ENCODE data around the gene MED29. TPM values are rescaled to one million over a fixed set of nuclear protein-coding genes. Genes with fewer than 3 reads are reported as not detected.

Gene MED29
- total and polyA plus RNA-seq, 2 of the 13 experiments (the other 11 are each of a cell fraction or from before 2014, with no cell fraction given): 14.0 to 19.7 TPM

- TF ChIP-seq ZBTB4 (CRISPR knock-in tag; IDR thresholded peaks at IDR 0.05; ENCODE audit: borderline replicate concordance): no peak
- no peak for TF ChIP-seq PHB2 (IDR thresholded peaks at IDR 0.05; ENCODE audit: partially characterized antibody)
- TF ChIP-seq KLF13 (CRISPR knock-in tag; IDR thresholded peaks at IDR 0.05): no peak
- TF ChIP-seq IRF1 (CRISPR knock-in tag; IDR thresholded peaks at IDR 0.05; ENCODE audit: low read depth): no peak
- TF ChIP-seq, protein P1, sequence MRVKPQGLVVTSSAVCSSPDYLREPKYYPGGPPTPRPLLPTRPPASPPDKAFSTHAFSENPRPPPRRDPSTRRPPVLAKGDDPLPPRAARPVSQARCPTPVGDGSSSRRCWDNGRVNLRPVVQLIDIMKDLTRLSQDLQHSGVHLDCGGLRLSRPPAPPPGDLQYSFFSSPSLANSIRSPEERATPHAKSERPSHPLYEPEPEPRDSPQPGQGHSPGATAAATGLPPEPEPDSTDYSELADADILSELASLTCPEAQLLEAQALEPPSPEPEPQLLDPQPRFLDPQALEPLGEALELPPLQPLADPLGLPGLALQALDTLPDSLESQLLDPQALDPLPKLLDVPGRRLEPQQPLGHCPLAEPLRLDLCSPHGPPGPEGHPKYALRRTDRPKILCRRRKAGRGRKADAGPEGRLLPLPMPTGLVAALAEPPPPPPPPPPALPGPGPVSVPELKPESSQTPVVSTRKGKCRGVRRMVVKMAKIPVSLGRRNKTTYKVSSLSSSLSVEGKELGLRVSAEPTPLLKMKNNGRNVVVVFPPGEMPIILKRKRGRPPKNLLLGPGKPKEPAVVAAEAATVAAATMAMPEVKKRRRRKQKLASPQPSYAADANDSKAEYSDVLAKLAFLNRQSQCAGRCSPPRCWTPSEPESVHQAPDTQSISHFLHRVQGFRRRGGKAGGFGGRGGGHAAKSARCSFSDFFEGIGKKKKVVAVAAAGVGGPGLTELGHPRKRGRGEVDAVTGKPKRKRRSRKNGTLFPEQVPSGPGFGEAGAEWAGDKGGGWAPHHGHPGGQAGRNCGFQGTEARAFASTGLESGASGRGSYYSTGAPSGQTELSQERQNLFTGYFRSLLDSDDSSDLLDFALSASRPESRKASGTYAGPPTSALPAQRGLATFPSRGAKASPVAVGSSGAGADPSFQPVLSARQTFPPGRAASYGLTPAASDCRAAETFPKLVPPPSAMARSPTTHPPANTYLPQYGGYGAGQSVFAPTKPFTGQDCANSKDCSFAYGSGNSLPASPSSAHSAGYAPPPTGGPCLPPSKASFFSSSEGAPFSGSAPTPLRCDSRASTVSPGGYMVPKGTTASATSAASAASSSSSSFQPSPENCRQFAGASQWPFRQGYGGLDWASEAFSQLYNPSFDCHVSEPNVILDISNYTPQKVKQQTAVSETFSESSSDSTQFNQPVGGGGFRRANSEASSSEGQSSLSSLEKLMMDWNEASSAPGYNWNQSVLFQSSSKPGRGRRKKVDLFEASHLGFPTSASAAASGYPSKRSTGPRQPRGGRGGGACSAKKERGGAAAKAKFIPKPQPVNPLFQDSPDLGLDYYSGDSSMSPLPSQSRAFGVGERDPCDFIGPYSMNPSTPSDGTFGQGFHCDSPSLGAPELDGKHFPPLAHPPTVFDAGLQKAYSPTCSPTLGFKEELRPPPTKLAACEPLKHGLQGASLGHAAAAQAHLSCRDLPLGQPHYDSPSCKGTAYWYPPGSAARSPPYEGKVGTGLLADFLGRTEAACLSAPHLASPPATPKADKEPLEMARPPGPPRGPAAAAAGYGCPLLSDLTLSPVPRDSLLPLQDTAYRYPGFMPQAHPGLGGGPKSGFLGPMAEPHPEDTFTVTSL (CRISPR knock-in tag; IDR thresholded peaks at IDR 0.05; ENCODE audit: borderline replicate concordance): no peak
- TF ChIP-seq MTA3 (CRISPR knock-in tag; IDR thresholded peaks at IDR 0.05): no peak
- TF ChIP-seq ARHGAP35 (CRISPR knock-in tag; IDR thresholded peaks at IDR 0.05; ENCODE audit: borderline replicate concordance): peak; percentile 54; the same call in 1 of the 2 replicates
- 0 out of 2 replicates have a peak, but pooled peaks have one; percentile 25 for TF ChIP-seq RXRA (CRISPR knock-in tag; IDR thresholded peaks at IDR 0.05)
- TF ChIP-seq, protein P2, sequence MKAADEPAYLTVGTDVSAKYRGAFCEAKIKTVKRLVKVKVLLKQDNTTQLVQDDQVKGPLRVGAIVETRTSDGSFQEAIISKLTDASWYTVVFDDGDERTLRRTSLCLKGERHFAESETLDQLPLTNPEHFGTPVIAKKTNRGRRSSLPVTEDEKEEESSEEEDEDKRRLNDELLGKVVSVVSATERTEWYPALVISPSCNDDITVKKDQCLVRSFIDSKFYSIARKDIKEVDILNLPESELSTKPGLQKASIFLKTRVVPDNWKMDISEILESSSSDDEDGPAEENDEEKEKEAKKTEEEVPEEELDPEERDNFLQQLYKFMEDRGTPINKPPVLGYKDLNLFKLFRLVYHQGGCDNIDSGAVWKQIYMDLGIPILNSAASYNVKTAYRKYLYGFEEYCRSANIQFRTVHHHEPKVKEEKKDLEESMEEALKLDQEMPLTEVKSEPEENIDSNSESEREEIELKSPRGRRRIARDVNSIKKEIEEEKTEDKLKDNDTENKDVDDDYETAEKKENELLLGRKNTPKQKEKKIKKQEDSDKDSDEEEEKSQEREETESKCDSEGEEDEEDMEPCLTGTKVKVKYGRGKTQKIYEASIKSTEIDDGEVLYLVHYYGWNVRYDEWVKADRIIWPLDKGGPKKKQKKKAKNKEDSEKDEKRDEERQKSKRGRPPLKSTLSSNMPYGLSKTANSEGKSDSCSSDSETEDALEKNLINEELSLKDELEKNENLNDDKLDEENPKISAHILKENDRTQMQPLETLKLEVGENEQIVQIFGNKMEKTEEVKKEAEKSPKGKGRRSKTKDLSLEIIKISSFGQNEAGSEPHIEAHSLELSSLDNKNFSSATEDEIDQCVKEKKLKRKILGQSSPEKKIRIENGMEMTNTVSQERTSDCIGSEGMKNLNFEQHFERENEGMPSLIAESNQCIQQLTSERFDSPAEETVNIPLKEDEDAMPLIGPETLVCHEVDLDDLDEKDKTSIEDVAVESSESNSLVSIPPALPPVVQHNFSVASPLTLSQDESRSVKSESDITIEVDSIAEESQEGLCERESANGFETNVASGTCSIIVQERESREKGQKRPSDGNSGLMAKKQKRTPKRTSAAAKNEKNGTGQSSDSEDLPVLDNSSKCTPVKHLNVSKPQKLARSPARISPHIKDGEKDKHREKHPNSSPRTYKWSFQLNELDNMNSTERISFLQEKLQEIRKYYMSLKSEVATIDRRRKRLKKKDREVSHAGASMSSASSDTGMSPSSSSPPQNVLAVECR (CRISPR knock-in tag; IDR thresholded peaks at IDR 0.05; ENCODE audit: borderline replicate concordance): peak; percentile 77
- no peak for TF ChIP-seq GRHL1 (CRISPR knock-in tag; conservative IDR thresholded peaks at IDR 0.05)
- TF ChIP-seq KLF15 (CRISPR knock-in tag; IDR thresholded peaks at IDR 0.05; ENCODE audit: borderline replicate concordance): no peak
Observed at GRCh38 chr19:39406656-39407409, 15.7 kb downstream of the MED29 start, which contains the start of gene ZFP36 (continued).

All from HepG2 (cell line).